ENCODE results near the gene APBB1IP. TPM values are rescaled to one million over a fixed set of nuclear protein-coding genes. Genes with fewer than 3 reads are reported as not detected.

APBB1IP gene
- total and polyA plus RNA-seq, 2 donors (not counting 3 experiments of a cell fraction or from before 2014, with no cell fraction given) = not detected

DNA sequence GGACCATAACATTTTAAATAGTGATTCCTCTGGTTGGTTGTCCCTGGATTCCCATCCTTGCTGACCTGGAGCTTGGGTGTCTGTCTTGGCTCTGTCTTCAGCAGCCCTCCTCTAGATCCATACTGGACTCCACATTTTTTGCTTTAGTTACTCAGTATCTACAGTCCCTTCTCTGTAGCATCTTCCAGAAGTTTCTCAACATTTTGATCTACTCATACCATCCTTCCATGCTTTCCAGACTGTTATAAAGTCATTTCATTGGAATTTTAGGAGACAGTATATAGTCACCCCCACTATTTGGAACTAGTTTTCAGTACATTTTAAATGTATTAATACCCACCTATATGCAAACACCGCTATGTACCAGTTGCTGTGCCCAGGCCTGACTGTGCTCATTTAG is 25.8 kb downstream of the APBB1IP start:
- dilution Hi-C loops (cut with MboI; ENCODE audit: extremely low pct_ligation_motif_present, low sequenced_read_pairs) (no loop called here), intact Hi-C loops (cut with micrococcal nuclease) (no loop called here)
- no peaks in the 10 kb centered on the region for H3K9me1 ChIP-seq (replicated peaks; ENCODE audit: control insufficient read depth, extremely low read depth, insufficient read depth, low read length)
- TF ChIP-seq MYC (IDR thresholded peaks at IDR 0.05; ENCODE audit: low read depth, low read length) (no peak), EZH2 (IDR thresholded peaks at IDR 0.05; ENCODE audit: borderline replicate concordance, low read depth, low read length, severe bottlenecking) (no peak), JUN (IDR thresholded peaks at IDR 0.05; ENCODE audit: borderline replicate concordance, insufficient read depth, insufficient read length, low read depth) (no peak), FOS (IDR thresholded peaks at IDR 0.05; ENCODE audit: borderline replicate concordance, insufficient read depth, low read length) (no peak), POLR2A (IDR thresholded peaks at IDR 0.05; ENCODE audit: low read depth, low read length) (no peak), POLR2AphosphoS5 (IDR thresholded peaks at IDR 0.05; ENCODE audit: insufficient read depth, low read depth, low read length) (no peak), GATA2 (IDR thresholded peaks at IDR 0.05; ENCODE audit: insufficient read depth, insufficient read length, low read depth, low read length) (no peak)
- TF ChIP-seq, protein P1, sequence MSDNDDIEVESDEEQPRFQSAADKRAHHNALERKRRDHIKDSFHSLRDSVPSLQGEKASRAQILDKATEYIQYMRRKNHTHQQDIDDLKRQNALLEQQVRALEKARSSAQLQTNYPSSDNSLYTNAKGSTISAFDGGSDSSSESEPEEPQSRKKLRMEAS (IDR thresholded peaks at IDR 0.05; ENCODE audit: insufficient read depth, insufficient read length) = no peak
- TF ChIP-seq, protein P2, sequence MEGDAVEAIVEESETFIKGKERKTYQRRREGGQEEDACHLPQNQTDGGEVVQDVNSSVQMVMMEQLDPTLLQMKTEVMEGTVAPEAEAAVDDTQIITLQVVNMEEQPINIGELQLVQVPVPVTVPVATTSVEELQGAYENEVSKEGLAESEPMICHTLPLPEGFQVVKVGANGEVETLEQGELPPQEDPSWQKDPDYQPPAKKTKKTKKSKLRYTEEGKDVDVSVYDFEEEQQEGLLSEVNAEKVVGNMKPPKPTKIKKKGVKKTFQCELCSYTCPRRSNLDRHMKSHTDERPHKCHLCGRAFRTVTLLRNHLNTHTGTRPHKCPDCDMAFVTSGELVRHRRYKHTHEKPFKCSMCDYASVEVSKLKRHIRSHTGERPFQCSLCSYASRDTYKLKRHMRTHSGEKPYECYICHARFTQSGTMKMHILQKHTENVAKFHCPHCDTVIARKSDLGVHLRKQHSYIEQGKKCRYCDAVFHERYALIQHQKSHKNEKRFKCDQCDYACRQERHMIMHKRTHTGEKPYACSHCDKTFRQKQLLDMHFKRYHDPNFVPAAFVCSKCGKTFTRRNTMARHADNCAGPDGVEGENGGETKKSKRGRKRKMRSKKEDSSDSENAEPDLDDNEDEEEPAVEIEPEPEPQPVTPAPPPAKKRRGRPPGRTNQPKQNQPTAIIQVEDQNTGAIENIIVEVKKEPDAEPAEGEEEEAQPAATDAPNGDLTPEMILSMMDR (IDR thresholded peaks at IDR 0.05; ENCODE audit: extremely low read depth in 1 of 2, insufficient read depth in 1 of 2, low read depth in 1 of 2, low read length in 2 of 2) = no peak
- FAIRE-seq (no peak), DNase-seq (ENCODE audit: low read depth, low spot score) (no peak)
- no TSS peak for BruUV-seq (replicated peaks)
- no peak overlapping the region for H3K4me2 ChIP-seq (ENCODE audit: insufficient read depth, low read length)
- POLR2A ChIA-PET = no interaction called here
- no peak overlapping the region for H3K4me3 ChIP-seq (replicated peaks in 1 of 3; ENCODE audit: insufficient read depth in 1 of 3, low read depth in 1 of 3, low read length in 3 of 3)
- CTCF ChIA-PET = no interaction called here
- no peak overlapping the region for H2AFZ ChIP-seq (ENCODE audit: low read depth, low read length)
- peaks cover 5% of the 10 kb centered on the region for H3K9me3 ChIP-seq (replicated peaks; ENCODE audit: control insufficient read depth, insufficient read depth, low read length)
- H3K9ac ChIP-seq (replicated peaks; ENCODE audit: extremely low read depth, insufficient read depth, low read length) = no peak overlapping the region
- no peaks in the 10 kb centered on the region for H3K4me1 ChIP-seq (ENCODE audit: control insufficient read depth, extremely low read depth, insufficient read depth, low read length)
- H3K79me2 ChIP-seq (ENCODE audit: control insufficient read depth, insufficient read depth, low read length) = no peaks in the 10 kb centered on the region
- H3K27ac ChIP-seq (ENCODE audit: insufficient read depth, low read depth, low read length) = no peak overlapping the region
- H4K20me1 ChIP-seq (replicated peaks; ENCODE audit: control insufficient read depth, extremely low read depth, insufficient read depth, low read length) = no peaks in the 10 kb centered on the region
- no peaks in the 10 kb centered on the region for H3K27me3 ChIP-seq (ENCODE audit: control insufficient read depth in 2 of 2, insufficient read depth in 2 of 2, low read length in 2 of 2)
- H3K36me3 ChIP-seq (ENCODE audit: control insufficient read depth in 2 of 2, extremely low read depth in 1 of 2, insufficient read depth in 2 of 2, low read length in 2 of 2) = no peaks in the 10 kb centered on the region
